B cell (primary cell): ENCODE data around the gene PKIB. TPM values are rescaled to one million over a fixed set of nuclear protein-coding genes. Genes with fewer than 3 reads are reported as not detected.

Experiments
- ATAC-seq: fragments of 200-7000 bp; cut with Tn5 transposase; one replicate; pipeline ENCODE4 v1.10.0; 2021; ENCODE audit warnings: low read depth, mild to moderate bottlenecking, moderate number of reproducible peaks, moderate library complexity
- CTCF ChIA-PET: fragments of 350-600 bp; sonication (Branson Sonifier 250); formaldehyde crosslinking; loops from one replicate; lab custom pipeline; 2021; ENCODE audit warnings: antibody characterized with exemption, inconsistent platforms; lab: Charles Lee
- POLR2A ChIA-PET: fragments of 350-600 bp; sonication (Branson Sonifier 250); formaldehyde crosslinking; loops from one replicate; lab custom pipeline; 2021; ENCODE audit warnings: antibody characterized with exemption; lab: Charles Lee
- DNase-seq: peaks from one replicate; pipeline ENCODE4 v3.0.0; 2013
- H2AFZ ChIP-seq: 2 replicates; pipeline ENCODE4 v1.6.1; 2012; ENCODE audit warnings: mild to moderate bottlenecking, low read depth, low read length; ENCODE audit not compliant: insufficient read depth, poor library complexity, severe bottlenecking
- H3K27ac ChIP-seq, 2 donors: 1 replicate in 1 of 2; 2 replicates in 1 of 2; pipeline ENCODE4 v1.5.1; 2012 to 2013; ENCODE audit warnings: low read length in 2 of 2, mild to moderate bottlenecking in 2 of 2, moderate library complexity in 1 of 2
- H3K27me3 ChIP-seq, 4 experiments: fragments of 200-600 bp in 1 of 4; sonication (generic) in 1 of 4; replicated peaks in 1 of 4; 1 replicate in 2 of 4; 2 replicates in 2 of 4; pipeline versions ENCODE4 v1.6.1 to v1.7.0; 2013 to 2016; ENCODE audit warnings: low read length in 3 of 4, mild to moderate bottlenecking in 2 of 4, mixed read lengths in 1 of 4, moderate library complexity in 1 of 4; ENCODE audit not compliant: insufficient read depth in 4 of 4, control insufficient read depth in 3 of 4; ENCODE audit errors: control extremely low read depth in 1 of 4
- H3K36me3 ChIP-seq, 2 experiments: replicated peaks in 1 of 2; 1 replicate in 1 of 2; 2 replicates in 1 of 2; pipeline versions ENCODE4 v1.6.1 to v1.7.1; 2013; ENCODE audit warnings: low read length in 1 of 2; ENCODE audit not compliant: insufficient read depth in 2 of 2, control insufficient read depth in 1 of 2; ENCODE audit errors: control extremely low read depth in 1 of 2, extremely low read depth in 1 of 2
- H3K4me1 ChIP-seq, 2 donors: fragments of 200-600 bp in 1 of 2; sonication (generic) in 1 of 2; 1 replicate in 1 of 2; 2 replicates in 1 of 2; pipeline versions ENCODE4 v1.5.1 to v1.6.1; 2013 to 2017; ENCODE audit warnings: low read length in 2 of 2; ENCODE audit not compliant: control insufficient read depth in 2 of 2, insufficient read depth in 2 of 2
- H3K4me2 ChIP-seq: replicated peaks from 2 replicates; pipeline ENCODE3; 2012; ENCODE audit warnings: mild to moderate bottlenecking, low read depth, low read length; ENCODE audit not compliant: poor library complexity, severe bottlenecking
- H3K4me3 ChIP-seq, 5 experiments: fragments of 200-600 bp in 1 of 5; sonication (generic) in 1 of 5; 1 replicate in 3 of 5; 2 replicates in 2 of 5; pipeline versions ENCODE4 v1.5.1 to v1.7.0; 2011 to 2016; ENCODE audit warnings: low read length in 4 of 5, mild to moderate bottlenecking in 4 of 5, low read depth in 2 of 5, control low read depth in 1 of 5, moderate library complexity in 1 of 5; ENCODE audit not compliant: insufficient read depth in 1 of 5; ENCODE audit errors: control extremely low read depth in 1 of 5, extremely low read depth in 1 of 5
- H3K79me2 ChIP-seq: fragments of 200-600 bp; sonication (generic); one replicate; pipeline ENCODE4 v1.6.0; 2016; ENCODE audit warnings: low read length; ENCODE audit not compliant: control insufficient read depth, insufficient read depth
- H3K9ac ChIP-seq: fragments of 200-600 bp; sonication (generic); 2 replicates; pipeline ENCODE4 v1.6.1; 2017; ENCODE audit warnings: mild to moderate bottlenecking, low read length, moderate library complexity
- H3K9me3 ChIP-seq, 3 donors: one replicate each; pipeline versions ENCODE4 v1.6.1 to v1.7.1; 2013; ENCODE audit warnings: low read length in 2 of 3; ENCODE audit not compliant: control insufficient read depth in 2 of 3, insufficient read depth in 1 of 3; ENCODE audit errors: control extremely low read depth in 1 of 3
- H4K20me1 ChIP-seq: 2 replicates; pipeline ENCODE4 v1.6.0; 2012; ENCODE audit warnings: mild to moderate bottlenecking, low read length; ENCODE audit not compliant: insufficient read depth, control insufficient read depth, poor library complexity, severe bottlenecking
- H3K27ac Mint-ChIP-seq: one replicate; pipeline ENCODE4 v1.8.0; 2021; ENCODE audit warnings: mixed read lengths
- H3K27me3 Mint-ChIP-seq: one replicate; pipeline ENCODE4 v1.8.0; 2021; ENCODE audit warnings: mixed read lengths
- H3K4me1 Mint-ChIP-seq: one replicate; pipeline ENCODE4 v1.8.0; 2021; ENCODE audit warnings: mixed read lengths
- H3K4me3 Mint-ChIP-seq: one replicate; pipeline ENCODE4 v1.8.0; 2021; ENCODE audit warnings: mixed read lengths
- H3K9me3 Mint-ChIP-seq: one replicate; pipeline ENCODE4 v1.8.0; 2022; ENCODE audit warnings: mixed read lengths; ENCODE audit not compliant: insufficient read depth
- CTCF ChIP-seq: fragments of 200-600 bp; IDR thresholded peaks from one replicate; pipeline ENCODE4 v1.8.0; 2022; ENCODE audit warnings: antibody characterized with exemption, mild to moderate bottlenecking
- EZH2 ChIP-seq: IDR thresholded peaks from 2 replicates; pipeline ENCODE4 v1.6.1; 2012; ENCODE audit warnings: borderline replicate concordance, low read depth, mild to moderate bottlenecking, moderate library complexity, low read length; ENCODE audit not compliant: insufficient read depth, poor library complexity, severe bottlenecking
- WGBS: methylation state at CpG from one replicate; pipeline ENCODE4 v1.1.5; 2013; ENCODE audit warnings: missing lambda C conversion rate; ENCODE audit not compliant: insufficient coverage; 5-methylcytosine and 5-hydroxymethylcytosine counted together
- intact Hi-C: fragments of 100-400 bp; cut with micrococcal nuclease; formaldehyde crosslinking; loops from one replicate; pipeline ENCODE4 v1.10.0; 2022
- polyA plus RNA-seq: library from polyadenylated mRNA; depleted of rRNA; stranded (reverse); fragments of >200 nt; gene quantifications from 2 replicates; pipeline ENCODE4 v1.2.3, GENCODE V29; 2012
- total RNA-seq, 2 donors: library from RNA; stranded (reverse); fragments of 120-200 nt in 1 of 2; gene quantifications; 1 replicate in 1 of 2; 2 replicates in 1 of 2; pipeline versions ENCODE4 v1.2.3 to v1.2.4, GENCODE V29; 2013 to 2022

PKIB gene
- total and polyA plus RNA-seq, 2 donors (not counting 1 experiment from before 2014, with no cell fraction given) = 0.27 to 1.2 TPM

- no peaks in the 10 kb centered on the region for H3K4me1 ChIP-seq
- CTCF ChIA-PET = no interaction called here
- intact Hi-C loops = no loop called here
Observed at GRCh38 chr6:122569230-122569771, 40.9 kb upstream of the PKIB start.

GRCh38 chr6:122571888-122572287 lies 38.3 kb upstream of the PKIB start:
- ATAC-seq (no peak), DNase-seq (no peak)
- Histone ChIP-seq H3K27ac (no peak overlapping the region), H3K9ac (no peak overlapping the region), H3K79me2 (no peaks in the 10 kb centered on the region), H3K4me1 (no peaks in the 10 kb centered on the region), H3K4me3 (no peak overlapping the region), H3K9me3 (peaks cover 0 to 3% (median 2%) of the 10 kb centered on the region in 3 donors), H3K36me3 (no peaks in the 10 kb centered on the region), H3K27me3 (no peaks in the 10 kb centered on the region), H4K20me1 (no peaks in the 10 kb centered on the region), H2AFZ (no peak overlapping the region), H3K4me2 (no peak overlapping the region)
- no CpG with 5 or more reads among the region's 2 CpGs for WGBS
- Mint-ChIP-seq H3K27ac (no peak overlapping the region), H3K4me3 (no peak overlapping the region), H3K4me1 (no peaks in the 10 kb centered on the region), H3K9me3 (peaks cover 5% of the 10 kb centered on the region), H3K27me3 (no peaks in the 10 kb centered on the region)
- TF ChIP-seq EZH2 (no peak), CTCF (no peak)
- POLR2A ChIA-PET = no interaction called here
- intact Hi-C loops = no loop called here
- CTCF ChIA-PET = no interaction called here

More at GRCh38 chr6:122569230-122569771, 40.9 kb upstream of the PKIB start:
- Mint-ChIP-seq H3K27ac (no peak overlapping the region), H3K27me3 (no peaks in the 10 kb centered on the region), H3K4me1 (no peaks in the 10 kb centered on the region), H3K4me3 (no peak overlapping the region), H3K9me3 (peaks cover 3% of the 10 kb centered on the region)
- 89% methylated on average over 6 of the region's 6 CpGs for WGBS
- Histone ChIP-seq H4K20me1 (no peaks in the 10 kb centered on the region), H3K9me3 (no peaks in the 10 kb centered on the region), H3K27me3 (no peaks in the 10 kb centered on the region), H3K36me3 (no peaks in the 10 kb centered on the region), H3K4me3 (no peak overlapping the region), H3K79me2 (no peaks in the 10 kb centered on the region), H2AFZ (no peak overlapping the region), H3K27ac (no peak overlapping the region), H3K9ac (no peak overlapping the region), H3K4me2 (no peak overlapping the region)
- no peak for TF ChIP-seq CTCF
- TF ChIP-seq EZH2 = no peak
- ATAC-seq = no peak
- POLR2A ChIA-PET = no interaction called here
- no peak for DNase-seq
